H1 (cell line): ENCODE measurements around the gene KCNJ10. TPM values are rescaled to one million over a fixed set of nuclear protein-coding genes. Genes with fewer than 3 reads are reported as not detected.

Experiments used
- CTCF ChIA-PET: fragments of 300-600 bp; sonication (Branson Sonifier 250); formaldehyde crosslinking; loops from one replicate; lab custom pipeline; 2021; ENCODE audit not compliant: partially characterized antibody; lab: Charles Lee
- POLR2A ChIA-PET: fragments of 300-600 bp; sonication (Branson Sonifier 250); formaldehyde crosslinking; loops from one replicate; lab custom pipeline; 2021; ENCODE audit warnings: inconsistent platforms; ENCODE audit not compliant: partially characterized antibody; lab: Charles Lee
- DNase-seq, 2 experiments: peaks; one replicate each; pipeline versions ENCODE4 v3.0.0 to v3.0.0-alpha.2; 2010 to 2022; ENCODE audit warnings: low spot score in 2 of 2, low read depth in 1 of 2, mixed read lengths in 1 of 2
- FAIRE-seq: peaks from 2 replicates; lab custom pipeline; 2011; peaks lifted over from hg19 to GRCh38; lab: Jason Lieb, UNC
- H2AFZ ChIP-seq: 2 replicates; pipeline ENCODE4 v1.8.1; 2012; ENCODE audit warnings: low read length, inconsistent platforms
- H2AK5ac ChIP-seq: 2 replicates; pipeline ENCODE4 v1.6.1; 2013; ENCODE audit warnings: low read depth, low read length
- H2BK120ac ChIP-seq: replicated peaks from 2 replicates; pipeline ENCODE3; 2013; ENCODE audit warnings: low read depth, low read length, inconsistent platforms
- H2BK12ac ChIP-seq: 2 replicates; pipeline ENCODE4 v1.6.1; 2013; ENCODE audit warnings: low read depth, low read length
- H2BK15ac ChIP-seq: 2 replicates; pipeline ENCODE4 v1.6.1; 2013; ENCODE audit warnings: low read length
- H2BK20ac ChIP-seq: 2 replicates; pipeline ENCODE4 v1.6.1; 2013; ENCODE audit warnings: low read length
- H2BK5ac ChIP-seq: 2 replicates; pipeline ENCODE4 v1.6.1; 2013; ENCODE audit warnings: low read depth, low read length
- H3K14ac ChIP-seq: 2 replicates; pipeline ENCODE4 v1.6.1; 2013; ENCODE audit warnings: inconsistent platforms; ENCODE audit not compliant: insufficient read length
- H3K18ac ChIP-seq: 2 replicates; pipeline ENCODE4 v1.6.1; 2013; ENCODE audit warnings: low read length; ENCODE audit errors: extremely low read depth
- H3K23ac ChIP-seq: 2 replicates; pipeline ENCODE4 v1.6.1; 2013; ENCODE audit warnings: inconsistent platforms; ENCODE audit not compliant: insufficient read length
- H3K23me2 ChIP-seq: 2 replicates; pipeline ENCODE4 v1.6.1; 2013; ENCODE audit warnings: low read depth, low read length
- H3K27ac ChIP-seq: 2 replicates; pipeline ENCODE4 v1.6.1; 2011; ENCODE audit warnings: low read depth, low read length, inconsistent platforms
- H3K27me3 ChIP-seq, 4 experiments: replicated peaks in 1 of 4; 1 replicate in 1 of 4; 2 replicates in 3 of 4; pipeline versions ENCODE4 v1.6.1 to v1.8.1; 2011 to 2013; ENCODE audit warnings: low read length in 3 of 4, mild to moderate bottlenecking in 3 of 4, inconsistent platforms in 2 of 4, mixed read lengths in 2 of 4, moderate library complexity in 1 of 4; ENCODE audit not compliant: control insufficient read depth in 3 of 4, insufficient read depth in 3 of 4; ENCODE audit errors: extremely low read depth in 1 of 4
- H3K36me3 ChIP-seq, 4 experiments: 2 replicates each; pipeline versions ENCODE4 v1.6.1 to v1.8.1; 2011 to 2013; ENCODE audit warnings: mild to moderate bottlenecking in 4 of 4, low read length in 3 of 4, moderate library complexity in 2 of 4, control low read depth in 1 of 4, inconsistent platforms in 1 of 4; ENCODE audit not compliant: insufficient read depth in 4 of 4, control insufficient read depth in 2 of 4
- H3K4ac ChIP-seq: replicated peaks from 2 replicates; pipeline ENCODE3; 2013; ENCODE audit warnings: low read length, low read depth, mixed read lengths, inconsistent platforms; ENCODE audit not compliant: insufficient read length
- H3K4me1 ChIP-seq, 4 experiments: replicated peaks in 1 of 4; 1 replicate in 1 of 4; 2 replicates in 3 of 4; pipeline versions ENCODE4 v1.6.1 to v1.8.1; 2011 to 2013; ENCODE audit warnings: low read length in 3 of 4, inconsistent platforms in 2 of 4, mixed read lengths in 1 of 4; ENCODE audit not compliant: insufficient read depth in 4 of 4, control insufficient read depth in 3 of 4
- H3K4me2 ChIP-seq, 2 experiments: 2 replicates each; pipeline versions ENCODE4 v1.6.1 to v1.8.1; 2011 to 2013; ENCODE audit warnings: low read depth in 2 of 2, low read length in 2 of 2, control low read depth in 1 of 2, inconsistent platforms in 1 of 2, mild to moderate bottlenecking in 1 of 2; ENCODE audit not compliant: insufficient read depth in 1 of 2
- H3K4me3 ChIP-seq, 4 experiments: fragments of 200-600, 300-600 bp in 1 of 4; sonication (generic), shearing (Covaris generic), sonication (Bioruptor Twin) in 1 of 4; 2 replicates each; pipeline versions ENCODE4 v1.5.1 to v1.8.1; 2011 to 2016; ENCODE audit warnings: low read length in 4 of 4, low read depth in 3 of 4, control low read depth in 2 of 4, inconsistent platforms in 2 of 4, mild to moderate bottlenecking in 2 of 4, mixed read lengths in 1 of 4, moderate library complexity in 1 of 4; ENCODE audit not compliant: insufficient read depth in 2 of 4; ENCODE audit errors: extremely low read depth in 1 of 4
- H3K56ac ChIP-seq: replicated peaks from 2 replicates; pipeline ENCODE3; 2013; ENCODE audit warnings: low read depth, mild to moderate bottlenecking, mixed read lengths, low read length, inconsistent platforms; ENCODE audit not compliant: insufficient read length
- H3K79me1 ChIP-seq: 2 replicates; pipeline ENCODE4 v1.6.1; 2013; ENCODE audit warnings: low read depth, low read length, control low read depth
- H3K79me2 ChIP-seq, 2 experiments: 2 replicates each; pipeline versions ENCODE4 v1.6.1 to v1.8.1; 2012 to 2013; ENCODE audit warnings: low read length in 2 of 2, mild to moderate bottlenecking in 2 of 2, inconsistent platforms in 1 of 2; ENCODE audit not compliant: insufficient read depth in 2 of 2, control insufficient read depth in 1 of 2
- H3K9ac ChIP-seq, 4 experiments: replicated peaks in 1 of 4; 1 replicate in 1 of 4; 2 replicates in 3 of 4; pipeline versions ENCODE4 v1.6.1 to v1.8.1; 2011 to 2013; ENCODE audit warnings: low read depth in 3 of 4, low read length in 3 of 4, control low read depth in 2 of 4, mild to moderate bottlenecking in 2 of 4, moderate library complexity in 2 of 4, inconsistent platforms in 1 of 4; ENCODE audit errors: extremely low read depth in 1 of 4
- H3K9me3 ChIP-seq, 2 experiments: 2 replicates each; pipeline versions ENCODE4 v1.6.1 to v1.8.1; 2012 to 2013; ENCODE audit warnings: mild to moderate bottlenecking in 2 of 2, moderate library complexity in 2 of 2, control low read depth in 1 of 2, inconsistent platforms in 1 of 2, low read depth in 1 of 2, low read length in 1 of 2, mixed read lengths in 1 of 2; ENCODE audit not compliant: insufficient read depth in 2 of 2
- H4K20me1 ChIP-seq, 2 experiments: replicated peaks in 1 of 2; 2 replicates each; pipeline versions ENCODE3 to v1.8.1; 2011 to 2013; ENCODE audit warnings: inconsistent platforms in 2 of 2, low read length in 2 of 2, mild to moderate bottlenecking in 1 of 2; ENCODE audit not compliant: insufficient read depth in 2 of 2, control insufficient read depth in 1 of 2
- H4K5ac ChIP-seq: 2 replicates; pipeline ENCODE4 v1.6.1; 2013; ENCODE audit warnings: low read length, low read depth, mixed read lengths, inconsistent platforms; ENCODE audit not compliant: insufficient read length
- H4K8ac ChIP-seq: 2 replicates; pipeline ENCODE4 v1.8.0; 2013; ENCODE audit warnings: mild to moderate bottlenecking, moderate library complexity, low read length, inconsistent platforms; ENCODE audit not compliant: insufficient read depth; ENCODE audit errors: extremely low read depth
- H4K91ac ChIP-seq: replicated peaks from 2 replicates; pipeline ENCODE3; 2013; ENCODE audit warnings: low read length, mixed read lengths, inconsistent platforms; ENCODE audit not compliant: insufficient read length
- BCL11A ChIP-seq, 2 experiments: IDR thresholded peaks; one replicate each; pipeline ENCODE4 v1.6.1; 2011; ENCODE audit warnings: low read depth in 2 of 2, low read length in 2 of 2, mild to moderate bottlenecking in 2 of 2
- BRCA1 ChIP-seq: IDR thresholded peaks from 2 replicates; pipeline ENCODE4 v1.6.1; 2012; ENCODE audit warnings: low read depth, low read length, improper control_type of control experiment
- CBX8 ChIP-seq: fragments of 300-800, 300-1000 bp; sonication (generic); IDR thresholded peaks from 2 replicates; pipeline ENCODE4 v1.7.1; 2016; ENCODE audit warnings: low read depth, low read length, borderline replicate concordance
- CEBPB ChIP-seq: IDR thresholded peaks from 2 replicates; pipeline ENCODE4 v1.6.1; 2012; ENCODE audit warnings: low read depth, low read length
- EZH2 ChIP-seq: fragments of 200-600 bp; sonication (generic); IDR thresholded peaks from 2 replicates; pipeline ENCODE4 v1.7.1; 2012; ENCODE audit warnings: low read depth, mild to moderate bottlenecking, moderate library complexity, low read length, inconsistent platforms; ENCODE audit not compliant: severe bottlenecking
- KDM1A ChIP-seq: fragments of 200-600, 300-600 bp; sonication (generic); IDR thresholded peaks from 2 replicates; pipeline ENCODE4 v1.7.1; 2016; ENCODE audit warnings: mild to moderate bottlenecking, low read length, borderline replicate concordance
- NRF1 ChIP-seq: IDR thresholded peaks from 2 replicates; pipeline ENCODE4 v1.6.1; 2011; ENCODE audit warnings: mild to moderate bottlenecking, low read depth, low read length, improper control_type of control experiment
- POLR2AphosphoS5 ChIP-seq: IDR thresholded peaks from 2 replicates; pipeline ENCODE4 v1.6.1; 2011; ENCODE audit warnings: low read depth, low read length
- RFX5 ChIP-seq: IDR thresholded peaks from 2 replicates; pipeline ENCODE4 v1.6.1; 2011; ENCODE audit warnings: low read depth, low read length, improper control_type of control experiment, borderline replicate concordance
- TBP ChIP-seq: IDR thresholded peaks from 2 replicates; pipeline ENCODE4 v1.6.1; 2011; ENCODE audit warnings: low read depth, low read length, improper control_type of control experiment
- YY1 ChIP-seq: IDR thresholded peaks from 2 replicates; pipeline ENCODE4 v1.6.1; 2011; ENCODE audit warnings: low read depth, mild to moderate bottlenecking, low read length
- WGBS, 2 experiments: shearing (Covaris generic) in 1 of 2; methylation state at CpG; one replicate each; pipeline versions ENCODE4 v1.1.6 to v1.1.7; 2013 to 2015; ENCODE audit warnings: low lambda C conversion rate in 2 of 2, mixed read lengths in 2 of 2, inconsistent platforms in 1 of 2, low coverage in 1 of 2, missing lambda C conversion rate in 1 of 2; ENCODE audit not compliant: insufficient replicate concordance in 2 of 2, insufficient coverage in 1 of 2, insufficient read length in 1 of 2; ENCODE audit errors: extremely low coverage in 1 of 2, missing lambda C conversion rate in 1 of 2; 5-methylcytosine and 5-hydroxymethylcytosine counted together
- polyA plus RNA-seq, 7 experiments: library from polyadenylated mRNA; depleted of rRNA in 3 of 7; stranded (reverse) in 5 of 7; unstranded in 2 of 7; fragments of >200 nt in 5 of 7; fragments of 200-250 nt in 2 of 7; gene quantifications; 1 replicate in 5 of 7; 2 replicates in 1 of 7; 4 replicates in 1 of 7; pipeline versions ENCODE4 v1.2.1 to v1.2.3, GENCODE V29; 2011 to 2013; ENCODE audit warnings: missing spikeins in 2 of 7, mixed read lengths in 2 of 7
- total RNA-seq: library from RNA; stranded (reverse); fragmentation: NEBNext Ultra II Directional; extraction: Animal tissue kit (Norgen Biotek cat#: 25700); gene quantifications from 2 replicates; pipeline ENCODE4 v1.2.1, GENCODE V29; 2021
- TF ChIP-seq, protein P1 (sequence below), 3 experiments: IDR thresholded peaks; 1 replicate in 2 of 3; 2 replicates in 1 of 3; pipeline versions ENCODE4 v1.5.1 to v1.6.1; 2011; ENCODE audit warnings: low read length in 3 of 3, mild to moderate bottlenecking in 3 of 3, inconsistent platforms in 2 of 3, low read depth in 1 of 3, moderate library complexity in 1 of 3; ENCODE audit not compliant: insufficient read depth in 1 of 3; ENCODE audit errors: control extremely low read depth in 1 of 3

The KCNJ10 gene
- total and polyA plus RNA-seq, 2 of the 8 experiments (the other 6 are each of a cell fraction or from before 2014, with no cell fraction given) = 1.7 to 2.4 TPM

DNA sequence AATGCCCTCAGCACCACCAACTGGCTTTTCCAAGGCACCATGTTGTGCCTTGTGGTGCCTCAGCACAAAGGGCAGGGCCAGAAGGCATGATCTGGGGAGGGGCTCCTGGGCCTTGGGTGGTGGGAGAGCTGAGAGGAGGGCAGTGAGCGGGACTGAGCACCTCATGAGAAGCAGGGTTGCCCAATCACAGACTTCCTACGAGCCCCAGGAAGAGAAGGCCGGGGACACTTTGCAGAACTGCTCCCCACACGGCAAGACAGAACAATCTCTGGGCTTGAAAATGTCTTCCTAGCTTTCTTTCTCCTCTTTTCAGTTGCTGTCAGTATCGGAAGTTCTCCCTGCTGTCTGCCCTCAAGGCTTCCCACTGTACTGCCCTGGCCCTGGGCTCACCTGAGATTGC, 6.8 kb downstream of the KCNJ10 start:
- Histone ChIP-seq H3K9me3 (no peaks in the 10 kb centered on the region), H4K91ac (peak overlapping the region; percentile 8), H4K8ac (no peak overlapping the region), H3K14ac (no peak overlapping the region), H4K20me1 (no peaks in the 10 kb centered on the region), H2BK5ac (no peak overlapping the region), H3K56ac (no peak overlapping the region), H2BK12ac (0 out of 2 replicates have a peak overlapping the region, but pooled peaks have one; percentile 68), H2AK5ac (no peak overlapping the region), H3K27me3 (peaks cover 0 to 3% (median 0%) of the 10 kb centered on the region in 4 experiments; a peak in 1 of 7 replicates), H2BK120ac (no peak overlapping the region), H2BK15ac (peak overlapping the region; percentile 72; the same call in 1 of the 2 replicates), H4K5ac (no peak overlapping the region), H3K4me1 (peaks cover 4 to 25% (median 16%) of the 10 kb centered on the region in 4 experiments), H3K4ac (no peak overlapping the region), H3K79me2 (no peaks in the 10 kb centered on the region), H3K23me2 (no peaks in the 10 kb centered on the region), H3K79me1 (no peaks in the 10 kb centered on the region), H3K23ac (no peak overlapping the region), H3K36me3 (no peaks in the 10 kb centered on the region), H3K4me2 (no peak overlapping the region), H3K9ac (no peak overlapping the region), H3K27ac (no peak overlapping the region), H3K4me3 (no peak overlapping the region), H3K18ac (no peak overlapping the region; the same call in 1 of the 2 replicates), H2BK20ac (peak overlapping the region; percentile 61; the same call in 1 of the 2 replicates), H2AFZ (no peak overlapping the region)
- DNase-seq = no peak
- ChIA-PET CTCF (interaction anchor here (1.4 to 50.1 kb wide), 6 partner anchors 6 to 62 kb away, joined by 4 to 1874 read pairs (median 5); partner anchors contain the start of genes IGSF8, KCNJ10 and KCNJ9), POLR2A (interaction anchor here (0.7 to 2.8 kb wide), 6 partner anchors 10 to 144 kb away, joined by 3 to 11 read pairs (median 3); partner anchors contain the start of gene KCNJ9)
- WGBS, 2 experiments = 93% methylated on average over 5 of the region's 5 CpGs; no CpG with 5 or more reads in 1 of the 2 experiments
- FAIRE-seq = no peak
- TF ChIP-seq KDM1A (no peak), BCL11A (IDR thresholded peaks at IDR 0.05; ENCODE audit: low read depth in 2 of 2, low read length in 2 of 2) (no peak), CBX8 (no peak), BRCA1 (no peak), YY1 (no peak), CEBPB (no peak), NRF1 (no peak), EZH2 (no peak), TBP (no peak), POLR2AphosphoS5 (no peak), RFX5 (no peak)
- TF ChIP-seq, protein P1, sequence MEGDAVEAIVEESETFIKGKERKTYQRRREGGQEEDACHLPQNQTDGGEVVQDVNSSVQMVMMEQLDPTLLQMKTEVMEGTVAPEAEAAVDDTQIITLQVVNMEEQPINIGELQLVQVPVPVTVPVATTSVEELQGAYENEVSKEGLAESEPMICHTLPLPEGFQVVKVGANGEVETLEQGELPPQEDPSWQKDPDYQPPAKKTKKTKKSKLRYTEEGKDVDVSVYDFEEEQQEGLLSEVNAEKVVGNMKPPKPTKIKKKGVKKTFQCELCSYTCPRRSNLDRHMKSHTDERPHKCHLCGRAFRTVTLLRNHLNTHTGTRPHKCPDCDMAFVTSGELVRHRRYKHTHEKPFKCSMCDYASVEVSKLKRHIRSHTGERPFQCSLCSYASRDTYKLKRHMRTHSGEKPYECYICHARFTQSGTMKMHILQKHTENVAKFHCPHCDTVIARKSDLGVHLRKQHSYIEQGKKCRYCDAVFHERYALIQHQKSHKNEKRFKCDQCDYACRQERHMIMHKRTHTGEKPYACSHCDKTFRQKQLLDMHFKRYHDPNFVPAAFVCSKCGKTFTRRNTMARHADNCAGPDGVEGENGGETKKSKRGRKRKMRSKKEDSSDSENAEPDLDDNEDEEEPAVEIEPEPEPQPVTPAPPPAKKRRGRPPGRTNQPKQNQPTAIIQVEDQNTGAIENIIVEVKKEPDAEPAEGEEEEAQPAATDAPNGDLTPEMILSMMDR (IDR thresholded peaks at IDR 0.05; ENCODE audit: control extremely low read depth in 1 of 3, insufficient read depth in 1 of 3, low read depth in 1 of 3, low read length in 3 of 3) = no peak
